DMS79 treated with DMSO at 0.1 percent for 48 hours (cell line): ENCODE data around the gene DDX39A.

Experiments
- DNase-seq: peaks from one replicate; lab custom pipeline; 2025; lab: John Stamatoyannopoulos, UW

Gene DDX39A

GRCh38 chr19:14434543-14435319, 15.6 kb upstream of the DDX39A start:
- DNase-seq, result no peak

GRCh38 chr19:14433554-14434501, 14.7 kb upstream of the DDX39A start:
- peak; percentile 67 for DNase-seq

- peak; percentile 55 for DNase-seq
These were observed 13.8 kb upstream of the DDX39A start, which contains the start of gene PKN1 for GRCh38 chr19:14432791-14433553. TSS of gene PKN1 (plus strand) at chr19:14433306. CDS start at chr19:14433522, 216 bp downstream.

GRCh38 chr19:14430712-14431111, 11.6 kb upstream of the DDX39A start:
- DNase-seq, result no peak

- no peak for DNase-seq
These were observed 9.8 kb upstream of the DDX39A start for GRCh38 chr19:14428882-14429416.

GRCh38 chr19:14427461-14427860, 8.3 kb upstream of the DDX39A start:
- DNase-seq, result no peak

GRCh38 chr19:14425696-14426138, 6.6 kb upstream of the DDX39A start:
- no peak for DNase-seq

GRCh38 chr19:14418856-14419105, 360 bp downstream of the DDX39A start:
- no peak for DNase-seq

- no peak for DNase-seq
These were observed 2.3 kb downstream of the DDX39A start for GRCh38 chr19:14416817-14417231.

GRCh38 chr19:14414926-14415690, 4.0 kb downstream of the DDX39A start:
- DNase-seq, result no peak

- DNase-seq, result peak; percentile 63
These were observed 5.4 kb downstream of the DDX39A start for GRCh38 chr19:14413693-14414181.

GRCh38 chr19:14412996-14413692, 6.0 kb downstream of the DDX39A start:
- no peak for DNase-seq

GRCh38 chr19:14412324-14412995, 6.7 kb downstream of the DDX39A start:
- no peak for DNase-seq

GRCh38 chr19:14411938-14412245, 7.2 kb downstream of the DDX39A start:
- no peak for DNase-seq

GRCh38 chr19:14411161-14411937, 7.8 kb downstream of the DDX39A start:
- no peak for DNase-seq

GRCh38 chr19:14410091-14411051, 8.8 kb downstream of the DDX39A start:
- DNase-seq, result no peak

GRCh38 chr19:14409146-14410023, 9.8 kb downstream of the DDX39A start:
- DNase-seq, result no peak
